Esophagus muscularis mucosa (tissue), 3 donors: ENCODE results near the gene WNT10A.

Source experiments
- CTCF ChIP-seq, 3 experiments: fragments of 200-600 bp in 2 of 3; fragments of 450-650 bp in 1 of 3; sonication (generic) in 2 of 3; IDR thresholded peaks; one replicate each; pipeline ENCODE4 v1.5.1; 2017 to 2019; ENCODE audit warnings: antibody characterized with exemption in 3 of 3, mild to moderate bottlenecking in 2 of 3, moderate library complexity in 1 of 3
- POLR2A ChIP-seq: fragments of 450-650 bp; IDR thresholded peaks from one replicate; pipeline ENCODE4 v1.6.1; 2017; ENCODE audit warnings: antibody characterized with exemption, moderate library complexity, mild to moderate bottlenecking, low read depth
- POLR2AphosphoS5 ChIP-seq, 2 donors: sonication (generic); formaldehyde crosslinking; IDR thresholded peaks; one replicate each; pipeline ENCODE4 v1.6.1; 2017; ENCODE audit warnings: antibody characterized with exemption in 2 of 2

GRCh38 chr2:218885981-218886947, 5.6 kb downstream of the WNT10A start:
- TF ChIP-seq POLR2A (no peak), POLR2AphosphoS5 (IDR thresholded peaks at IDR 0.05) (no peak), CTCF (IDR thresholded peaks at IDR 0.05) (no peak)
